A673 (cell line): ENCODE results near the gene SMIM31. TPM values are rescaled to one million over a fixed set of nuclear protein-coding genes. Genes with fewer than 3 reads are reported as not detected.

Source experiments
- BruUV-seq: library from RNA; stranded (reverse); fragments of 400-500 nt; replicated peaks from 2 replicates; lab custom pipeline; 2021; lab: Mats Ljungman, UMichigan
- CTCF ChIA-PET: fragments of 300-600 bp; sonication (Branson Sonifier 250); formaldehyde crosslinking; loops from one replicate; lab custom pipeline; 2022; ENCODE audit warnings: antibody characterized with exemption; lab: Charles Lee
- POLR2A ChIA-PET: fragments of 300-600 bp; sonication (Branson Sonifier 250); formaldehyde crosslinking; loops from one replicate; lab custom pipeline; 2022; ENCODE audit warnings: antibody characterized with exemption; ENCODE audit not compliant: low non-redundant PET; lab: Charles Lee
- DNase-seq: peaks from one replicate; pipeline ENCODE4 v3.0.0-alpha.2; 2015; ENCODE audit warnings: low spot score
- H3K27ac ChIP-seq: fragments of 200-600 bp; sonication (generic); 2 replicates; pipeline ENCODE4 v1.5.1; 2016; ENCODE audit warnings: mixed run types, low read depth, mild to moderate bottlenecking, mixed read lengths, antibody characterized with exemption, low read length; ENCODE audit not compliant: poor library complexity, severe bottlenecking
- H3K27me3 ChIP-seq: fragments of 200-600 bp; sonication (generic); replicated peaks from 2 replicates; pipeline ENCODE4 v1.6.1; 2017; ENCODE audit warnings: mixed run types, low read depth, mild to moderate bottlenecking, mixed read lengths, antibody characterized with exemption, low read length; ENCODE audit not compliant: insufficient read depth, poor library complexity
- H3K36me3 ChIP-seq: fragments of 200-600 bp; sonication (generic); 2 replicates; pipeline ENCODE4 v1.6.1; 2016; ENCODE audit warnings: mixed run types, mild to moderate bottlenecking, mixed read lengths, antibody characterized with exemption, low read length; ENCODE audit not compliant: insufficient read depth, poor library complexity, severe bottlenecking
- H3K4me1 ChIP-seq: fragments of 200-600 bp; sonication (generic); 2 replicates; pipeline ENCODE4 v1.6.1; 2017; ENCODE audit warnings: mixed run types, mild to moderate bottlenecking, mixed read lengths, antibody characterized with exemption, low read length; ENCODE audit not compliant: insufficient read depth, poor library complexity, severe bottlenecking
- H3K4me3 ChIP-seq: fragments of 200-600 bp; sonication (generic); 2 replicates; pipeline ENCODE4 v1.5.1; 2016; ENCODE audit warnings: low read depth, mixed run types, mild to moderate bottlenecking, mixed read lengths, low read length; ENCODE audit not compliant: poor library complexity, severe bottlenecking
- H3K9me3 ChIP-seq: fragments of 200-600 bp; sonication (generic); 2 replicates; pipeline ENCODE4 v1.6.1; 2016; ENCODE audit warnings: mixed run types, low read depth, mild to moderate bottlenecking, mixed read lengths, antibody characterized with exemption, low read length; ENCODE audit not compliant: poor library complexity, severe bottlenecking
- EZH2 ChIP-seq: fragments of 200-600 bp; sonication (generic); IDR thresholded peaks from 2 replicates; pipeline ENCODE4 v1.6.1; 2017; ENCODE audit warnings: borderline replicate concordance, low read depth, mild to moderate bottlenecking, mixed read lengths, antibody characterized with exemption, low read length; ENCODE audit not compliant: poor library complexity, severe bottlenecking
- intact Hi-C: fragments of 100-400 bp; cut with micrococcal nuclease; formaldehyde crosslinking; loops from one replicate; pipeline ENCODE4 v1.10.0; 2022; ENCODE audit not compliant: unreplicated experiment
- total RNA-seq: library from RNA; stranded (reverse); gene quantifications from 2 replicates; pipeline ENCODE4 v1.2.3, GENCODE V29; 2021
- TF ChIP-seq, protein P1 (sequence below): fragments of 300-800, 200-600 bp; sonication (generic); conservative IDR thresholded peaks from 2 replicates; pipeline ENCODE4 v1.5.1; 2017; ENCODE audit warnings: low read depth, mild to moderate bottlenecking, antibody characterized with exemption, low read length, moderate library complexity, mixed read lengths

Gene SMIM31
- total RNA-seq, 1 experiment from 2014 or later = not detected

GRCh38 chr4:164731827-164732474 lies 22.0 kb upstream of the SMIM31 start:
- no peak overlapping the region for H3K4me3 ChIP-seq
- POLR2A ChIA-PET = no interaction called here

DNA sequence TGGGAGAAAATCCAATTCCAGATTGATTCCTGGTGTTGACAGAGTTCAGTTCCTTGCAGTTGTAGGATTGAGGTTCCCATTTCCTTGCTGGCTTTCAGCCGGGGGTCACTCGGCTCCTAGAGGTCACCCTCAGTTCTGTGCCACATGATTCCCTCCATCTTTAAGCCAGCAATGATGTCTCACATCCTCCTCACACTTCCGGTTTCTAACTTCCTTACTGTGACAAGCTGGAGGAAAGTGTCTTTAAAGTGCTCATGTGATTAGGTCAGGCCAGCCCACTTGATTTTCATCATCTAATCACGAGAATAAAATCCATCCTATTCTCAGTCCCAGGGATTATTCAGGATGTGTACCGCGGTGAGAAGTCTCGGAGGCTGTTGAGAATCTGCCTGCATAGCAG lies 19.4 kb upstream of the SMIM31 start:
- no peak overlapping the region for H3K27ac ChIP-seq
- H3K9me3 ChIP-seq = no peaks in the 10 kb centered on the region
- CTCF ChIA-PET = no interaction called here
- DNase-seq = peak; percentile 26
- no TSS peak for BruUV-seq
- H3K4me1 ChIP-seq = peaks cover 25% of the 10 kb centered on the region
- intact Hi-C loops = loop anchor here (5.0 to 10.0 kb wide), 6 partner anchors 350 to 1182 kb away; a partner anchor contains a TSS
- no peaks in the 10 kb centered on the region for H3K27me3 ChIP-seq
- no peak for TF ChIP-seq EZH2
- TF ChIP-seq, protein P1, sequence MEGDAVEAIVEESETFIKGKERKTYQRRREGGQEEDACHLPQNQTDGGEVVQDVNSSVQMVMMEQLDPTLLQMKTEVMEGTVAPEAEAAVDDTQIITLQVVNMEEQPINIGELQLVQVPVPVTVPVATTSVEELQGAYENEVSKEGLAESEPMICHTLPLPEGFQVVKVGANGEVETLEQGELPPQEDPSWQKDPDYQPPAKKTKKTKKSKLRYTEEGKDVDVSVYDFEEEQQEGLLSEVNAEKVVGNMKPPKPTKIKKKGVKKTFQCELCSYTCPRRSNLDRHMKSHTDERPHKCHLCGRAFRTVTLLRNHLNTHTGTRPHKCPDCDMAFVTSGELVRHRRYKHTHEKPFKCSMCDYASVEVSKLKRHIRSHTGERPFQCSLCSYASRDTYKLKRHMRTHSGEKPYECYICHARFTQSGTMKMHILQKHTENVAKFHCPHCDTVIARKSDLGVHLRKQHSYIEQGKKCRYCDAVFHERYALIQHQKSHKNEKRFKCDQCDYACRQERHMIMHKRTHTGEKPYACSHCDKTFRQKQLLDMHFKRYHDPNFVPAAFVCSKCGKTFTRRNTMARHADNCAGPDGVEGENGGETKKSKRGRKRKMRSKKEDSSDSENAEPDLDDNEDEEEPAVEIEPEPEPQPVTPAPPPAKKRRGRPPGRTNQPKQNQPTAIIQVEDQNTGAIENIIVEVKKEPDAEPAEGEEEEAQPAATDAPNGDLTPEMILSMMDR = no peak
- POLR2A ChIA-PET = no interaction called here
- no peak overlapping the region for H3K4me3 ChIP-seq
- no peaks in the 10 kb centered on the region for H3K36me3 ChIP-seq

More at GRCh38 chr4:164731827-164732474, 22.0 kb upstream of the SMIM31 start:
- TF ChIP-seq EZH2 = no peak
- TF ChIP-seq, protein P1 = peak; percentile 93
- CTCF ChIA-PET = interaction anchor here (0.7 to 1.8 kb wide), 4 partner anchors 250 to 1176 kb away, joined by 3 to 19 read pairs (median 6); no protein-coding TSS in a partner anchor
- no TSS peak for BruUV-seq
- no peaks in the 10 kb centered on the region for H3K9me3 ChIP-seq
- H3K27ac ChIP-seq = peak overlapping the region; percentile 34
- peaks cover 25% of the 10 kb centered on the region for H3K4me1 ChIP-seq
- DNase-seq = peak; percentile 85
- H3K27me3 ChIP-seq = no peaks in the 10 kb centered on the region
- intact Hi-C loops = loop anchor here (2.0 to 10.0 kb wide), 8 partner anchors 249 to 1180 kb away; a partner anchor contains a TSS
- H3K36me3 ChIP-seq = no peaks in the 10 kb centered on the region

DNA sequence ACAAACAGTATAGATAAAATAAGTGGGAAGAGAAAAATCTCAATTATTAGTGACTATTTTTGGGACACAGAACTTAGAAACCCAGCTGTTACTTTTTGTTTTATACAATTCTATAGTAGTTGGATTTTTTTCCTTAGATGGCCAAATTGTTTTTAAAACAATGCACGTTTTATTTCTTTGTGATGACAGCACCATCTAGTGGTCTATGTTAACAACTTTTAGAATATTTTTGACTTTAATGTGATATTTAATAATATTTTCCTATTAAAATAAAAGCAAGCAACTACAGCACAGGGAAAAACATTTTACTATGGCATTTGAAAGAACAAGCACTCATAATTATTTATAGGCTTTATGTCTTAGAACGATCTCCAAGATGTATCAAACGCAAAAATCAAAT lies 5.6 kb upstream of the SMIM31 start:
- POLR2A ChIA-PET = no interaction called here
- intact Hi-C loops = loop anchor here (1.0 to 5.0 kb wide), 3 partner anchors 266 to 1198 kb away; no protein-coding TSS in a partner anchor
- H3K4me3 ChIP-seq = no peak overlapping the region
- H3K27ac ChIP-seq = no peak overlapping the region
- H3K9me3 ChIP-seq = no peaks in the 10 kb centered on the region
- no peaks in the 10 kb centered on the region for H3K36me3 ChIP-seq
- CTCF ChIA-PET = no interaction called here
- H3K27me3 ChIP-seq = no peaks in the 10 kb centered on the region
- peak; percentile 64 for DNase-seq
- no TSS peak for BruUV-seq
- peaks cover 18% of the 10 kb centered on the region for H3K4me1 ChIP-seq
- TF ChIP-seq, protein P1 = peak; percentile 61
- no peak for TF ChIP-seq EZH2
